H4 (cell line): ENCODE measurements around the gene RBM7. TPM values are rescaled to one million over a fixed set of nuclear protein-coding genes. Genes with fewer than 3 reads are reported as not detected.
A peak's percentile ranks its signal among the peaks of the same experiment; 100 is the strongest.

Experiments
- DNase-seq: peaks from one replicate; pipeline ENCODE4 v3.0.0-alpha.2; 2015; ENCODE audit warnings: low spot score
- total RNA-seq: library from RNA; depleted of rRNA; stranded (reverse); fragments of >200 nt; shearing (Covaris generic); gene quantifications from 2 replicates; pipeline ENCODE4 v1.2.3, GENCODE V29; 2014; rRNA removed

The RBM7 gene
- 55.1 and 59.9 TPM in 2 replicates for total RNA-seq

- DNase-seq: peak; percentile 98
Observed at GRCh38 chr11:114400216-114400914, at the start of gene RBM7, which contains the start of gene C11orf71. Gene RBM7 (plus strand): TSS chr11:114400666. CDS start chr11:114400672, 6 bp downstream. Gene C11orf71 (minus strand): TSS chr11:114400511. CDS start chr11:114400331, 180 bp downstream.

GRCh38 chr11:114353443-114353842 lies 47.0 kb upstream of the RBM7 start:
- DNase-seq: no peak

- DNase-seq: peak; percentile 66
Observed at GRCh38 chr11:114354076-114354475, 46.4 kb upstream of the RBM7 start.

GRCh38 chr11:114358716-114359115 lies 41.8 kb upstream of the RBM7 start:
- DNase-seq: no peak

- DNase-seq: no peak
Observed at GRCh38 chr11:114359342-114359741, 41.1 kb upstream of the RBM7 start.

GRCh38 chr11:114362326-114362725 lies 38.1 kb upstream of the RBM7 start:
- no peak for DNase-seq

- DNase-seq: no peak
Observed at GRCh38 chr11:114362958-114363357, 37.5 kb upstream of the RBM7 start.

- DNase-seq: peak; percentile 19
Observed at GRCh38 chr11:114366331-114367243, 33.9 kb upstream of the RBM7 start.

GRCh38 chr11:114367244-114367957 lies 33.1 kb upstream of the RBM7 start:
- no peak for DNase-seq

GRCh38 chr11:114368918-114369680 lies 31.4 kb upstream of the RBM7 start:
- no peak for DNase-seq

GRCh38 chr11:114375052-114375451 lies 25.4 kb upstream of the RBM7 start:
- no peak for DNase-seq

- DNase-seq: peak; percentile 59
Observed at GRCh38 chr11:114377612-114378267, 22.7 kb upstream of the RBM7 start.

- DNase-seq: no peak
Observed at GRCh38 chr11:114379394-114380069, 20.9 kb upstream of the RBM7 start.

- DNase-seq: no peak
Observed at GRCh38 chr11:114382509-114382908, 18.0 kb upstream of the RBM7 start.

- no peak for DNase-seq
Observed at GRCh38 chr11:114384487-114384886, 16.0 kb upstream of the RBM7 start.

- DNase-seq: no peak
Observed at GRCh38 chr11:114386131-114386530, 14.3 kb upstream of the RBM7 start.

- no peak for DNase-seq
Observed at GRCh38 chr11:114386545-114386944, 13.9 kb upstream of the RBM7 start.

- no peak for DNase-seq
Observed at GRCh38 chr11:114392735-114393667, 7.5 kb upstream of the RBM7 start.

GRCh38 chr11:114395736-114396135 lies 4.7 kb upstream of the RBM7 start:
- no peak for DNase-seq
